Subcutaneous adipose tissue (tissue), 4 donors: Measurements from ENCODE around the gene EIF2B4. TPM values are rescaled to one million over a fixed set of nuclear protein-coding genes. Genes with fewer than 3 reads are reported as not detected.

Experiments used
- CTCF ChIP-seq: fragments of 450-650 bp; IDR thresholded peaks from one replicate; pipeline ENCODE4 v1.5.1; 2016; ENCODE audit warnings: low read depth, mild to moderate bottlenecking, control low read depth, antibody characterized with exemption, moderate library complexity
- total RNA-seq, 4 donors: library from RNA; depleted of rRNA; stranded (reverse); fragments of >200 nt; gene quantifications; one replicate each; pipeline ENCODE4 v1.1.0, GENCODE V29; 2016

EIF2B4 gene
- total RNA-seq = 10 to 100 TPM; 36.4 to 44.2 (median 42.2) TPM

GRCh38 chr2:27370026-27370815 lies at the start of gene EIF2B4, which contains the start of gene SNX17:
Gene EIF2B4, minus strand, starts transcription at chr2:27370338. Its CDS starts 24 bp downstream, at chr2:27370314.
Gene SNX17, plus strand, starts transcription at chr2:27370616. Its CDS starts 128 bp downstream, at chr2:27370744.
- no peak for TF ChIP-seq CTCF

GRCh38 chr2:27416151-27416550 lies 46.0 kb upstream of the EIF2B4 start:
- no peak for TF ChIP-seq CTCF

- no peak for TF ChIP-seq CTCF
Measured at GRCh38 chr2:27412419-27413152, 42.4 kb upstream of the EIF2B4 start.

GRCh38 chr2:27409321-27410073 lies 39.4 kb upstream of the EIF2B4 start, which contains the start of gene PPM1G:
Gene PPM1G, minus strand, starts transcription at chr2:27409591. Its CDS starts 169 bp downstream, at chr2:27409422.
- no peak for TF ChIP-seq CTCF

GRCh38 chr2:27408601-27409320 lies 38.6 kb upstream of the EIF2B4 start:
- TF ChIP-seq CTCF = no peak

- no peak for TF ChIP-seq CTCF
Measured at GRCh38 chr2:27407798-27408491, 37.8 kb upstream of the EIF2B4 start.
